Dedifferentiated amniotic fluid mesenchymal stem cell (primary cell): Measurements from ENCODE around the gene EPM2A.
A peak's percentile ranks its signal among the peaks of the same experiment; 100 is the strongest.

ENCODE experiments used
- DNase-seq: peaks from one replicate; pipeline ENCODE4 v3.0.0-alpha.2; 2016; ENCODE audit errors: extremely low spot score

EPM2A gene

DNA sequence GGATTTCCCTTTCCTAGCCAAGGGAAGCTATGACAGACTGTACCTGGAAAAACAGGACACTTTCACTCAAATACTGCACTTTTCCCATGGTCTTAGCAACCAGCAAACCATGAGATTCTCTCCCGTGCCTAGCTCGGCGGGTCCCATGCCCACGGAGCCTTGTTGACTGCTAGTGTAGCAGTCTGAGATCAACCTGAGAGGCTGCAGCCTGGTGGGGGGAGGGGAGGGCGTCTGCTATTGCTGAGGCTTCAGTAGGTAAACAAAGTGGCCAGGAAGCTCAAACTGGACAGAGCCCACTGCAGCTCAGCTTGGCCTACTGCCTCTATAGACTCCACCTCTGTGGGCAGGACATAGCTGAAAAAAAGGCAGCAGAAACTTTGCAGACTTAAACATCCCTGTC is 61.8 kb downstream of the EPM2A start:
- DNase-seq: no peak

DNA sequence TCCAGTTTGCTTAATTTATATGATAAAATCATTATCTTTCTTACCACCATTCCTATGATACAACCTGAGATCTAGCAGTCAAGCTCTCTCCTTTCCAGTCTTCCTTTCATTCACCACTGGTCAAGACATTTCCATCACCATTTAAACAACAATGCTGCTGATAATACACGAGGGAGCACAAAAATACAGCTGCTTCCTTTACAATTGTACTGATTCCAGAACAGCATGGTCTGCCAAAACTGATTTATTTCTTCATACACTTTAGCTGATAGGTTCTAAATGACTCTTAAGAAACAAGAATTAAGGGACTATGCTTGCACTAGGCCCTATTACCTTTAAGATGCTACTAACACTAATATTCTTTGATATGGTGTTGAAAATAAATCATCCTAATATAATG is 65.0 kb downstream of the EPM2A start:
- DNase-seq: no peak

DNA sequence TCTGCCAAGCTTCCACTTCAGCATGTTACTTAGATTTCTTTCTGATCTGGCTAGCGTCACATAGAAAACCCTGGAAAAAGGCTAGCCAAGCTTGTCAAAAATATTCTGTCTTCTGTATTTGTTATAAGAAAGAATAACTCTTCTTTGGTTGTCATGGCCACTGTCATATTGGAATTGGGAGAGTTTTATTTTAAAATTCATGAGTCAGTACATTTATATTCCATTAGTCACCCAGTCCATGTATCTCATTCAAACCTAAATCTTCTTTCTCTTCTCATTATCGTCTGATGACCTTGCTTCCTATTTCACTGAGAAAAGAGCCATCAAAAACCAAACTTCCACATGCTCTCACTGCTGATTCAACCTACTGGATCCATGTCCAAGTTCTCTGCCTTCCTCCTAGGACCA is 65.7 kb downstream of the EPM2A start:
- peak; percentile 47 for DNase-seq

DNA sequence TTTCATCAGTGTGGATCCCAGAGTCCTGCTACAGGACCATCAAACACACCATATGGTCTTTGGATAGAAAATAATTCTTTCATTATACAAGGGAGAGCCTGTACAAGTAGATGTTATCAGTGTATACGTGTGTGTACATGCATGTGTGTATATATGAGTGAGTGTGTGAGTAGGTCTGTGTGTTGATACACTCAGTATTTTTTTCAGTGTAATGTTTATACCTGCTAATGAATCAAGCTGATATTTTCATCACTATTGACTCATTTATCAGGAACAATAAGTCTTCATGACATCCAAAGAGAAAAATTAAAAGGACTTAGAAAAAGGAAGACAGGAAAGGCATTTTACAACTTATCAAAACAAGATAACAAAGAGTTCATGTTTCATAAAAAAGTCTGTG is 66.5 kb downstream of the EPM2A start:
- DNase-seq: no peak

DNA sequence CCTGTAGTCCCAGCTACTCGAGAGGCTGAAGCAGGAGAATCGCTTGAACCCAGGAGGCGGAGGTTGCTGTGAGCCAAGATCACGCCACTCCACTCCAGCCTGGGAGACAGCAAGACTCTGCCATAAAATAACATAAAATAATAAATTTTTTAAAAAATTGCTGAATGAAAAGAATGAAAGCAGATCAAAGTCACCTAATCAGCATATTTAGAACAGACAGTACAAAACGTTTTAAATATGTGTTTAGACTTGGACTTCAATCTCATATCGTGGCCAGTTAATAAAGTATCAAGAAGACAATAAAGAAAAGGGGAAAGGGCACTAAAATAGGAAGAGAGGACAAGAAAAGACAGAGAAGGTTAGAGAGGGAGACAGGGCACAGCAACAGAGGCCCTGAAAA is 74.6 kb downstream of the EPM2A start:
- no peak for DNase-seq

DNA sequence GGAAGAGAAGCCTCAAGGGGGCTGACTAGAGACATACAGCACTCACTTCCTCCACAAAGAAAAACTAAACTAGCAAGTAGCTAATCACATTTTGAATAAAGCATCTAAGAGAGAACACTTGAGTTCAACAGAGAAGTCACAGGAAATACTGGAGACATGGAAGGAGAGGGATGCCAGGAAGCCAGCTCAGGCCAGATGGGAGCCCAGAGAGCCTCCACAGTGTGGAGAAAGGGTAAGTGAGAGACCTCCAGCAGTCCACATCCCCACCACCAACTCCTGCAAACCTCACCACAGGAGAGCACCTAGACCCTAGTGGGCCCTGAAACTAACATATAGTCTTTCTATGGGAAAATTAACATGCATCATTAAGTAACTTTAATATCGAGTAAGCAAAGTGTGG is 79.2 kb downstream of the EPM2A start:
- no peak for DNase-seq

DNA sequence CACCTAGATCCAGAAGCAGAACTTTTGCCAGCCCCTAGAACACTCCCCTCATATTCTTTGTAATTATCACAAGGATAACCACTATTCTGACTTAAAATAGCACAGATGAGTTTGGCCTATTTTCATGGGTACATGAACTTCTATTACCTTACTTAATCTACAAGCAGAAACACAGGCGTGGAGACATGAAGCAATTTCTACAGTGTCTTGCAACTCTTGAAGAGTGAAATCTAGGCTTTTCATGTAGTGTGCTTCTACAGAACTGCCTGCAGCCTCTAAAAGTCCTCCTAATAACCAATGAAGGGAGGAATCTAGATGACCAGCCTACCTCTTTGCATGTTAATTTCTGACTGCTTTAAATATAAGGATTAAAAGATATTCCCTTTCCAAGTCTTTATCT is 82.7 kb downstream of the EPM2A start:
- DNase-seq: no peak

DNA sequence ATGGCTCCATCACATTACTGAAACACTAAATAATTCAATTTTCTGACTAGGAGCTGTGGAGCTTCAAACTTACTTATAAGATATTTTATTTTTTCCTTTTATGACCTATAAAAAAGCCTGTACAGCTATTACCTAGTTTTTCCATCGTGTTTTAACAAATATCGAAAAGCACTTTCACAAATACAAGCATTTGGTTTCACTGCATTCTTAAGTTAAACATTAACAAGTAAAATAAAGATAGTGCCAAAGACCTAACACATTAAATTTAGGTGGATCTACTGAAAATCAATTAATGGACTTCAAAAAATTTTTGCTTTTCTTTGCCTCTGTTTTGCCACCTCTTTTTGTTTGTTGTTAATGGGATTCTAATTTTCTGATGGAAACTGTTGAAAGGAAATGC is 83.3 kb downstream of the EPM2A start:
- DNase-seq: no peak

DNA sequence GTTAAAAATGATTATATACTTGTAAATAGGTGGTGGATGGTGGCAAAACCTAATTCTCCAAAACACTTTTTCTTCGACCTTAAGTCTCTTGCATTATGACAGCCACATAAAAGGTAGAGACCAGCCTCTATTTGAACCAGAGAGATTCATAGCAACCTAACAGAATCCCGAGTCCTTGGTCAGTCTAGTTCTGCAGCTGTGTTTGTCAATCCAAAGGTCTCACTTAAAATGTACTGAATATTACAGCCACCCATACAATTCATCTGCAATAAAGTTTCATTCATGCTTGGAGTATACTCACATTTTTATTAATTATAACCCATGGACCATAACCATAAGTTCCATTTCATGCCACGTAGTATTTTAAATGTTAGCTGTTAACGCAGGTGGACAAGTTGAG is 87.2 kb downstream of the EPM2A start:
- DNase-seq: no peak

DNA sequence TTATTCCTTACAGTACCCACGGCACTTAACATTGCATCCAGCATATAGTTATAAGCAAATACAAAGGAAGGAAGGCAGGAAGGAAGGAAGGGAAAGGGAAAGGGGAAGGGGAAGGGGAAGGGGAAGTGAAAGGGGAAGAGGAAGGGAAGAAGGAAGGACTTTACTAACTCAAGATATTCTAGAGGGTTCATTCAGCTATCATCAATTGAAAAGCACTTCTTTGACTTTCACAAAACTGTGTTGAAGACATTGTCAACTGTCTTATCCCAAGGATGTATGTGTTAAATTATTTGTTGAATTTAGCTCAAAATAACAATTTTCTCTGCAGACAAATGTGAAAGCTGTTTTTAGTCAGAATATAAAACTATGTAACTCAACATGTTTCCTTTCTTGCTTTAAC is 87.7 kb downstream of the EPM2A start:
- no peak for DNase-seq

DNA sequence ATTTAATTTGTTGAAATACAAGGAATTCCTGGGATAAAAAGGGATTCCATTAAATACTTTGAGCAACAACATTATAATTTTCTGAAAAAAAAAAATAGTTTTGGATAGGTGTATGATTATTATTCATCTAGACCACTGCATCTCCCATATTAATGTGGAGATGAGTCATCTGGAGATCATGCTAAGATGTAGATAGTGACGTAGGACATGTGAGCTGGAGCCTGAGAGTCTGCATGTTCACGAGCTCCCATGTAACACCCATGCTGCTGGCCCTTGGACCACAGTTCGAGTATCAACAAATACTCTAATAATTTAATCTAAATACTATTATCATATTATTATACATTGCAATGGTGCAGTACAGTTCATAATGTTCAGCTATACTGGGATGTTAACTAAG is 91.6 kb downstream of the EPM2A start:
- DNase-seq: no peak

DNA sequence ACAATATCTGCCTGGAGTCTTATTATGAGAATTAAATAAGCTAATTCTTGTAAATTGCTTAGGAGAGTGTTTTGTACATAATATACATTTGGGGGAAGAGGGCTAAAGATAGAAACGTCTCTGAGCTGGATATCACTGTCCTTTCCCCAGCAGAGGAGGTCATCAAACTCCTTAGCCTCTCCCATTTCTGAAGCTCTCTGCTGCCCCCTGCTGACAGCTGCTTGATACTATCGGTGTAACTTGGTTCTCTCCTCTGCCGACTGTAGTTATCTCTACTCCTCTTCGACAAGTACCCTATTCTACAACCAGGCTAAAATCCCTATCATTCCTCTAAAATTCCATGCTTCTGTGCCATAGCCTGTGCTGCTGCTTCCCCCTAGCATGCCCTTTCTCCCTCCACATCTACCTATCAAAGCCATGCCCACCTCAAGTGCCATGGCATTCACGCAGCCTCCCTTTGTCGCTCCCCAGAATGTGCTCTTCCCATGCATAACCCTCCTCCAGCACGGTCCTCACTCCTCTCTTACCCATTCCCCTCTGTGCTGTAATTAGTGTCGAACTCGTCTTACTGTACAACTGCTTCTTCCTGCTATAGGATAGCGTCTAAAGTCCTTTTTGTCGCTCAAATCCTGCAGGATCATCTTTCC is 101.2 kb downstream of the EPM2A start:
- DNase-seq: peak; percentile 86

DNA sequence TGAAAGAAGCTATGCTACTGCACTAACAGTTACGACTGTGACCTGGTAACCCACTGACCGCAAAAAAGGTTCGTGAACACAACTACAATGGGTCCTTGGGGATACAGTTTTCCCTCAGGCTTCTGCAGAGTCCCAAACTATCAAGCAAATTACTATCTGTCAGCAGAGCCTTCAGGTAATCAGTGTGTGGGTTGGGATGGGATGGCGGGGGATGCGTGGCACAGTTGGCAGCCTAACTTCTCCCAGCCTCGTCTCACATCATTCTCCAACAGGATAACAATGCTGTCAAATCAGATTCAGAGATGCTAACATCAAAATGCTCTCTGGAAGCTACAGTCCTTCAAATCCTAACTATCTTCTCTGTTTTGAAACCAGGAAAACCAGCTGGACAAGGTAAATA is 102.3 kb downstream of the EPM2A start:
- no peak for DNase-seq

DNA sequence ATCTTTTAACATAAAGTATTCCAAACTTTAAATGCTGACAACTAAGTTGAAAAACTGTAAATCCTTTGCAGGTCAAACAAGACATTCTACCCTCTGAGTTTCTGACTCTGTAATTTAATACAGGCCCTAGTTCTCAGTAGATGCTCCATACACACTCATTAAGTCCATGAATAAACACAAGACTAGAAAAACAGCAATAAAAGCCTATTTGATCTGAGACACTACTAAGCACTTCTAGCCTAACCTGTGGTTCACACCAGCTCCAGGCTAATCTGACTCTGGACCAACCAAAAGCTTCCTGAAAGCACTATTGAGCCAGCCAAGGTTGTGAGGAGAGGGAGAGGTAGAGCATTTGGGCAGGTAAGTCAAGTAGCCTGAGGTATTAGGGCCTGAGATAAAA is 103.9 kb downstream of the EPM2A start:
- no peak for DNase-seq

DNA sequence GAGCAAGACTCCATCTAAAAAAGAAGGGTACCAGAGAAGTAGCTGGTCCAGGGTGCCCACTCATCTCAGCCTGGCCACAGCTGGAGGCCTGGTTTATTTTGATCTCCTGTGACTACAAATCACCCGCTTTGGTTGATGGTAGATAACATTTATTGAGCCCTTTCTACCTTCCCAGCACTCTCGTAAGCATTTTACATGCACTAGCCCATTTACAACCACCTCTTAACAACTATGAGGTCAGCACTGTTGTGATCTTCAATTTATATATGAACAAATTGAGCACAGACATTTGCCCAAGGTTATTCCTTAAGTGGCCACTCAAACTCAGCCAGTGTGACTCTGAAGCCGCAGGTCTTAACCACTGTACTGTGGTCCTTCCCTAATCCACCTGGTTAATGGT is 104.7 kb downstream of the EPM2A start:
- no peak for DNase-seq

DNA sequence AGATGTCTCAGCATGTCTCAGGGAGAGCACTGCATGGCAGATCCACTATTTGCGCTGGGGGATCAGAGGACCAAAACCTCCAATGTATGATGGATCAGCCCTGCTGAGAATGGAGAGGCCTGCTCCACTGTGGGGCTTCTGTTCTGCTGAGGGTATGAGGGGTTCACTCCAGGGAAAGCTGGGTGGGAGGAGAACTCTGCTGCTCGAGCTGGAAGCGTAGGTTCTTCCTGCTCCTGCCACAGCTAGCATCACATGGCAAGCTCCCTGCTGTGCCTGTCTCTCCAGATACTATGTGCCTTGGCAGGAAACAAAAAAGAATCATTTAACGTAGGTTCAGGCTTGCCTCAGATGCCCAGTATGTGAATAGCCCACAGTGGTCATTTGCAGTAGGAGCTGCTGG is 105.8 kb downstream of the EPM2A start:
- DNase-seq: no peak

DNA sequence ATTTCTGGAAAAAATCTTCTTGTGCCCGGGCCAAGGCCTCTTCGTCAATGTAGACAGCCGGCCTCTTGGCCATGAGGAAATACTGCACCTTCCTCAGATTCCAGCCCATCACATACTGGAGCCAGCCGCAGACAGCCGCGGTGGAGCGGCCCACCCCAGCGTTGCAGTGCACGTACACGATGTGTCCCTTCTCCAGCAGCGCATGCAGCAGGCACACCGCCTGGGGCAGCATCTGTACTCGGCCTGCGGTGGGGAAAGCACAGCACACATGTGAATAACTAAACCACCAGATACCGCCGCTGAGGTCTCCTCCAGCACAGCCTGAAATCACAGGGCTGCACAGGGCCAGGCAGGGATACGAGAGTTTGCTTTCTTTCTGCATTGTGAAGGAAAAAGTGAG is 107.9 kb downstream of the EPM2A start:
- no peak for DNase-seq

DNA sequence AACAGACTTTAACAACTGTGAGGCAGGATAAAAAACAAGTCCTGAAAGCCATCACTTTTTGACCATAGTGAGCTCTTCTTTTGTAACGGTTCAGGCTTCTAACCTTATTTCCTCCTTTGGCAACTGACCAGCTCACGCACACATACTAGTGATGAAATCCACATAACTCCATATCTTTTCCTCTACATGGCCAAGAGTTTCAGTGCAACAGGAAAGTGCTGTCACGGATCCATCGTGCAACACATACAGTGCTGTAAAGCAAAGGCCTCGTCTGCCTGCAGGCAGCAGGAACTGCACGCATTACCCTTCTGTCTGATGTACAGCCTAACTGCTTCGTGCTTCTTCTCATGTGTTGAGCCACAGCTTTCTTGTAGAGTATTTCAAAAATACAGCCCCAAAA is 108.5 kb downstream of the EPM2A start:
- DNase-seq: no peak

DNA sequence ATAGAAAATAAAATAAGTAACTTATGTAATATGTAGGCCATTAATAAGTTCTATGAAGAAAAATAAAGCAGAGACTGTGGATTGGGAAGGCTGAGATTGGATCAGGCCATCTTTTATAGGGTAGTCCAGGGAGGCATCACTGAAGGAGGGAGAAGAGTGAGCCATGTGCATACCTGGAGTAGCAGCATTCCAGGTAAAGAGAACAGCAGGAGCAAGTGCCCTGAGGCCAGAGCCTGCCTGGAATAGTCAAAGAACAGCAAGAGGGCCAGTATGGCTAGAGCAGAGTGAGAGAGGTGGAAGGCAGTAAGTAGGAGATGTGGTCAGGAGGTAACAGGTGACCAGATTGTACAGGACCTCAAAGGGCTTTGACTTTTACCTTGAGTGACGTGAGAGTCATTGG is 112.1 kb downstream of the EPM2A start:
- DNase-seq: no peak

DNA sequence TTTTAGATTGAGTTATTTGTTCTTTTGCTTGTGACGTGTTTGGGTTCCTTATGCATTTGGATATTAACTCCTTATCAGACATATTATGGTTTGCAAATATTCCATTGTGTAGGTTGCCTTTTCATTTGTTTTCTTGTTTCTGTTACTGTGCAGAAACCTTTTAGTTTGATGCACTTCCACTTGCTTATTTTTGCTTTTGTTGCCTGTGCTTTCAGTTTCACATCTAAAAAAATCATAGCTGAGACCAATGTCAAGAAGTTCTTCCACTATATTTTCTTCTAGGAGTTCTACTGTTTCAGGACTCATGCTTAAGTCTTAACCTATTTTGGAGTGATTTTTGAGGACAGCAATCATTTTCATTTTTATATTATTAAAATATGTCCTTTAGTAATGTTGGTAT is 113.5 kb downstream of the EPM2A start:
- no peak for DNase-seq

DNA sequence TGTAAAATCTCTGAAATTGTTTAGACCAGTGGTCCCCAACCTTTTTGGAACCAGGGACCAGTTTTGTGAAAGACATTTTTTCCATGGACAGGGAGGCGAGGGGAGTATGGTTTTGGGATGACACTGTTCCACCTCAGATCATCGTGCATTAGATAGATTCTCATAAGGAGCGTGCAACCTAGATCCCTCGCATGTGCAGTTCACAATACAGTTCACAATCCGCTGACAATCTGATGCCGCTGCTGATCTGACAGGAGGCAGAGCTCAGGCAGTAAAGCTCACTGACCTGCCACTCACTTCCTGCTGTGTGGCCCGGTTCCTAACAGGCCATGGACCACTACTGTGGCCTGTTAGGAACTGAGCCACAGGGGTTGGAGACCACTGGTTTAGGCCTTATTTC is 115.2 kb downstream of the EPM2A start:
- no peak for DNase-seq

DNA sequence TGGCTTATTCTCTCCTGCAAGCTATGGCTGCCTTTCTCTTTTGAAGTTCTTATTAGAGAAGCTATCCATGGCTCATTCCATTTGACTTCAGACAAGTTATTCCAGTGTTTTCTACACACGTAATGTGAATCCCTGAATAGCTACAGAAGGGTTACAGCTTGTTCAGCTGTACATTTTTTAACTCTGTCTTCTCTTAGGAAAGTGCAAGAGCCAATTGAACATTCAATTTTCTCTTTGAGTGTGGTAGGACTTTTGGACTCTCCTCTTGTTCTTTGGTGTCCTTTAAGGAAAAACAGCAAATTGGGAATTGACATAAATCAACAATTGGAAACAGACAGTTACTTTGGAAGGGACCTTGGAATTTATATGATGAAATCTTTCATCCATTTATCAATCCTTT is 125.8 kb downstream of the EPM2A start:
- DNase-seq: no peak

DNA sequence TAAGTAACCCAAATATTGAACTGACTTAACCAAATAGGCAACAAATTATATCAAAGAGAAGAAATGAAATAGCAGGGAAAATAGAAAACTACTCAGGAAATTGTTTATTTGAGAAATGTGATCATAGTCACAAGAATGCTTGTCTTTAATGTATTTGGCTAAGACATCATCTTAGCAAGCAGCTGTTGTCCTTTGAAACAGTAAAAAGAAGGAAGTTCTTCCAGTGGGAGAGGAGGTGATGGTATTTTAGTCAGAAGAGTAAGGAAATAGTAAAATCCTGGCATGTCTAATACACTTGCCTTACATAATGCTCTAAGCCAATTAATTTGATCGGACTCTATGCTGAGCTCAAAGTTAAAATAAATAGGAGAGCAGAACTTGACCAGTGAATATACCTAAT is 126.5 kb downstream of the EPM2A start:
- no peak for DNase-seq

DNA sequence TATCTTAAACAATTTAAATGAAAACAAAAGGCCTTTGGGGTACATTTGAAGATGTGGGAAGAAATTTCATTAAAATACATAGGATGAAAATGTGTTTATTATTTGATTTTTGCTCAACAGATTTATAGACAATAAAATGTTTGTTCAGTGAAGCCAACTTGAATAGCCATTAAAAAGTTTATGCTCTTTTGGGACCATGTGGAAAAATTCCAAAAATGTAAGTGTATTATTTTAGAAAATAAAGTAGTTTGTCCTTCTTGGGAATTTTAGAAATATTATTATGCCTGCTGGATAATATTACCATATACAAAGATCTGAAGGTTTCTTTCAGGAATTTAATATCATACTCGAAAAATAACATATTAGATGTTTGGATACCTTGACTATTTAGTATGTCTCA is 131.3 kb downstream of the EPM2A start:
- DNase-seq: no peak

DNA sequence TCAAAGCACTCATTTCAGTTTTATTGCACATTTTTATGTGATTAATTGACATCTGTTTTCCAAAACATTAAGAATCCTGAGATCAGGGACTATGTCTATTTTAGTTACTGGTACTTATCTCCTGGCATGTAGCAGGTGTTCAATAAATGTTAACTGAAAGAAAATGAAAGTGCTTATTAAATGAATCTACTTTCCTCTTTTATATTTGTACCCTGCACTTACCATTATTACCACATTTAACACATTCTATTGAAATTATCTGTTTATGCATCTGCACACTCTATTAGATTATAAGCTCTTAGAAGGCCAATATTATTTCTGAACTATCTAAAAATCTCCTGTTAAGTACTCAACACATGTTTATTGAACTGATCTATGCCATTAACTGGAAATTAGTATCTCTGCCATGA is 131.9 kb downstream of the EPM2A start:
- DNase-seq: no peak
